ENCODE measurements around the gene C2CD2. TPM values are rescaled to one million over a fixed set of nuclear protein-coding genes. Genes with fewer than 3 reads are reported as not detected.

The C2CD2 gene
- 29.7 to 31.6 TPM (median 31.1 TPM) in 3 replicates for total RNA-seq

GRCh38 chr21:41953831-41954653 lies at the start of gene C2CD2:
C2CD2 (minus strand) TSS chr21:41954018; CDS start chr21:41953648, 370 bp downstream.
- Mint-ChIP-seq H3K27ac (peak within 1 kb of the TSS; percentile 37), H3K9me3 (no peaks in the 10 kb centered on the region), H3K36me3 (peaks cover 4% of the 10 kb centered on the region), H3K27me3 (ENCODE audit: low read depth) (no peaks in the 10 kb centered on the region), H3K4me3 (peak within 1 kb of the TSS; percentile 69), H3K4me1 (peaks cover 45% of the 10 kb centered on the region)
- TF ChIP-seq, protein P1, sequence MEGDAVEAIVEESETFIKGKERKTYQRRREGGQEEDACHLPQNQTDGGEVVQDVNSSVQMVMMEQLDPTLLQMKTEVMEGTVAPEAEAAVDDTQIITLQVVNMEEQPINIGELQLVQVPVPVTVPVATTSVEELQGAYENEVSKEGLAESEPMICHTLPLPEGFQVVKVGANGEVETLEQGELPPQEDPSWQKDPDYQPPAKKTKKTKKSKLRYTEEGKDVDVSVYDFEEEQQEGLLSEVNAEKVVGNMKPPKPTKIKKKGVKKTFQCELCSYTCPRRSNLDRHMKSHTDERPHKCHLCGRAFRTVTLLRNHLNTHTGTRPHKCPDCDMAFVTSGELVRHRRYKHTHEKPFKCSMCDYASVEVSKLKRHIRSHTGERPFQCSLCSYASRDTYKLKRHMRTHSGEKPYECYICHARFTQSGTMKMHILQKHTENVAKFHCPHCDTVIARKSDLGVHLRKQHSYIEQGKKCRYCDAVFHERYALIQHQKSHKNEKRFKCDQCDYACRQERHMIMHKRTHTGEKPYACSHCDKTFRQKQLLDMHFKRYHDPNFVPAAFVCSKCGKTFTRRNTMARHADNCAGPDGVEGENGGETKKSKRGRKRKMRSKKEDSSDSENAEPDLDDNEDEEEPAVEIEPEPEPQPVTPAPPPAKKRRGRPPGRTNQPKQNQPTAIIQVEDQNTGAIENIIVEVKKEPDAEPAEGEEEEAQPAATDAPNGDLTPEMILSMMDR (IDR thresholded peaks at IDR 0.05; ENCODE audit: unreplicated experiment), result no peak
- peak in 1 of 2 experiments; percentile 48 for DNase-seq (ENCODE audit: low spot score in 2 of 2, unreplicated experiment in 2 of 2)

DNA sequence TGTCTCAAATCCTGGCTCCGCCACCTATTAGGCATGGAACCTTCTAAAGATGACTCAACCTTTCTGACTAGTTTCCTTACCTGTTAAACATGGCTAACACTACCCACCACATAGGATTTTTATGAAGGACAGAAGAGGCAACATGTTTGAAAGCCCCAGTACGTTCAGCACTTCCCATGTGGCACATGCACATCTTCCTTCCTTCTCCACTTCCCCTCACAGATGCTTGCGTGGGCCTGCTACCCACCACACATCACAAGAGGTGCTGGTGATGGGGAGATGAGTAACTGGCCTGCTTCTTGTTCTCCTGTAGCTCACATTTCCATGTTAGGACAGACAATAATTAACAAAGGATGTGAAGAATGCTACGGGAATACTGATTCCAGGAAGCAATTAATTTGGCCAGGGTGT lies 49.2 kb upstream of the C2CD2 start:
- peaks cover 26% of the 10 kb centered on the region for H3K36me3 Mint-ChIP-seq
- no peak overlapping the region for H3K4me3 Mint-ChIP-seq
- no peaks in the 10 kb centered on the region for H3K9me3 Mint-ChIP-seq
- no peak overlapping the region for H3K27ac Mint-ChIP-seq
- H3K27me3 Mint-ChIP-seq (ENCODE audit: low read depth), result no peaks in the 10 kb centered on the region
- no peak for DNase-seq (ENCODE audit: low spot score in 2 of 2, unreplicated experiment in 2 of 2)
- peaks cover 10% of the 10 kb centered on the region for H3K4me1 Mint-ChIP-seq
- TF ChIP-seq, protein P1 (IDR thresholded peaks at IDR 0.05; ENCODE audit: unreplicated experiment), result no peak

GRCh38 chr21:42002421-42002958 lies 48.7 kb upstream of the C2CD2 start:
- no peak overlapping the region for H3K4me3 Mint-ChIP-seq
- TF ChIP-seq, protein P1 (IDR thresholded peaks at IDR 0.05; ENCODE audit: unreplicated experiment), result no peak
- no peaks in the 10 kb centered on the region for H3K9me3 Mint-ChIP-seq
- H3K36me3 Mint-ChIP-seq, result peaks cover 27% of the 10 kb centered on the region
- H3K27me3 Mint-ChIP-seq (ENCODE audit: low read depth), result no peaks in the 10 kb centered on the region
- peaks cover 10% of the 10 kb centered on the region for H3K4me1 Mint-ChIP-seq
- no peak for DNase-seq (ENCODE audit: low spot score in 2 of 2, unreplicated experiment in 2 of 2)
- H3K27ac Mint-ChIP-seq, result no peak overlapping the region

DNA sequence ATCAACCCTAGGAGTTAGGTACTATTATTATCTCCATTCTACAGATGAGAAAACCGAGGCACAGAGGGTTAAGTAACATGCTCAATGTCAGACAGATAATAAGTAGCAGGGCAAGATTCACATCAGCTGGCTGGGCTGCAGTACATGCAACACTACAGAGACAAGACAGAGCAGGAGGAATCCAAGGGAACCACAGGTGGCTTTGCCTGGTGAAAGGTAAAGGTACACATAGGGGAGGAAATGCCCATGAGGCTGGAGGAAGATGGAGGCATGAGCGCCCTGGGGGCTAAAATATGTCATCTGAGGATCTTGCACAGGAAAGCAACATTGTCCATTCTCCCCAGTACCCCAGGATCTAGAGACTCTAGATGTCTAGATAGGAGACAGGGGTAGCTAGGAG lies 48.0 kb upstream of the C2CD2 start:
- peaks cover 2% of the 10 kb centered on the region for H3K9me3 Mint-ChIP-seq
- no peak overlapping the region for H3K4me3 Mint-ChIP-seq
- peaks cover 10% of the 10 kb centered on the region for H3K4me1 Mint-ChIP-seq
- no peak for DNase-seq (ENCODE audit: low spot score in 2 of 2, unreplicated experiment in 2 of 2)
- H3K27ac Mint-ChIP-seq, result no peak overlapping the region
- peaks cover 26% of the 10 kb centered on the region for H3K36me3 Mint-ChIP-seq
- TF ChIP-seq, protein P1 (IDR thresholded peaks at IDR 0.05; ENCODE audit: unreplicated experiment), result no peak
- no peaks in the 10 kb centered on the region for H3K27me3 Mint-ChIP-seq (ENCODE audit: low read depth)

DNA sequence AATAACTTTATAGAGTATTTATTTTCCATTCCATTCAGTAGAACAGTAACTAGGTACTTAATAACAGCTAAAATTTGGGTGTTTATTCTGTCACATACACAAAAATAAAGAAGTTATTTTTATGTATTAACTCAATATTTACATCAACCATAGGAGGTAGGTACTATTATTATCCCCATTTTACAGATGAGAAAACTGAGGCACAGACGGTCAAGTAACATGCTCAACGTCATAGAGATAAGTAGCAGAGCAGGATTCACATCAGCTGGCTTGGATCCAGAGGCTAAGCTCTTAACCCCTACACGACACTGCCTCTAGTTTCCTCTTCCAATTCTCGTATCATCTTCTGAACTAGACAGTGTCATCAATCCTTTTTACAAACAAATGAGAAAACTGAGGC lies 47.1 kb upstream of the C2CD2 start:
- no peak overlapping the region for H3K4me3 Mint-ChIP-seq
- no peak overlapping the region for H3K27ac Mint-ChIP-seq
- peaks cover 10% of the 10 kb centered on the region for H3K4me1 Mint-ChIP-seq
- TF ChIP-seq, protein P1 (IDR thresholded peaks at IDR 0.05; ENCODE audit: unreplicated experiment), result no peak
- no peaks in the 10 kb centered on the region for H3K27me3 Mint-ChIP-seq (ENCODE audit: low read depth)
- peaks cover 10% of the 10 kb centered on the region for H3K9me3 Mint-ChIP-seq
- no peak for DNase-seq (ENCODE audit: low spot score in 2 of 2, unreplicated experiment in 2 of 2)
- peaks cover 34% of the 10 kb centered on the region for H3K36me3 Mint-ChIP-seq

Measured in mesothelial cell of epicardium (in vitro differentiated cells).